G401 (cell line): ENCODE results near the gene BRD3OS. TPM values are rescaled to one million over a fixed set of nuclear protein-coding genes. Genes with fewer than 3 reads are reported as not detected.
"Not testable (repeated sequence)": the region's sequence is repeated elsewhere in the genome, so short reads cannot be mapped to it uniquely, and the experiment has no call there.

ENCODE experiments used
- DNase-seq: peaks from one replicate; pipeline ENCODE4 v3.0.0-alpha.2; 2015; ENCODE audit warnings: low spot score
- in situ Hi-C: cut with HindIII; loops from 2 replicates; pipeline ENCODE4 v1.10.0; 2016; ENCODE audit warnings: low sequenced_read_pairs, mixed read lengths
- total RNA-seq: library from RNA; depleted of rRNA; stranded (reverse); fragments of >200 nt; shearing (Covaris generic); gene quantifications from 2 replicates; pipeline ENCODE4 v1.2.3, GENCODE V29; 2014; rRNA removed

Gene BRD3OS
- total RNA-seq, 1 experiment from 2014 or later, result 50.7 TPM

- in situ Hi-C loops, result no loop called here
Measured at GRCh38 chr9:134068744-134069479, 43.6 kb downstream of the BRD3OS start.

GRCh38 chr9:134069480-134070399, 44.5 kb downstream of the BRD3OS start:
- DNase-seq, result no peak
- in situ Hi-C loops, result no loop called here

More at GRCh38 chr9:134068744-134069479, 43.6 kb downstream of the BRD3OS start:
- DNase-seq, result no peak

- DNase-seq, result no peak
- in situ Hi-C loops, result no loop called here
Measured at GRCh38 chr9:134071149-134071548, 45.9 kb downstream of the BRD3OS start.

- in situ Hi-C loops, DNase-seq: not testable (repeated sequence)
Measured at GRCh38 chr9:134072683-134073082, 47.4 kb downstream of the BRD3OS start.

- DNase-seq, result no peak
- in situ Hi-C loops, result no loop called here
Measured at GRCh38 chr9:134073500-134073899, 48.2 kb downstream of the BRD3OS start.

GRCh38 chr9:134075689-134076088, 50.4 kb downstream of the BRD3OS start:
- in situ Hi-C loops, DNase-seq: not testable (repeated sequence)

GRCh38 chr9:134076644-134077043, 51.4 kb downstream of the BRD3OS start:
- in situ Hi-C loops, result no loop called here
- DNase-seq, result no peak

Other genes with a start within 250 kb of the BRD3OS start
- gene VAV2, start 33.2 kb upstream of the BRD3OS start, total RNA-seq, result 18.9 and 21.4 TPM in 2 replicates
- gene BRD3, start 42.5 kb downstream of the BRD3OS start, total RNA-seq, result 5.9 and 7.3 TPM in 2 replicates
- 33.5 and 42.5 TPM in 2 replicates for gene WDR5, start 110.6 kb downstream of the BRD3OS start, total RNA-seq
- gene RNU6ATAC, start 139.1 kb downstream of the BRD3OS start, total RNA-seq, result not detected in 2 replicates